ENCODE data around the gene BHLHE23. TPM values are rescaled to one million over a fixed set of nuclear protein-coding genes. Genes with fewer than 3 reads are reported as not detected.

BHLHE23 gene
- total RNA-seq, 1 experiment from 2014 or later, result not detected

DNA sequence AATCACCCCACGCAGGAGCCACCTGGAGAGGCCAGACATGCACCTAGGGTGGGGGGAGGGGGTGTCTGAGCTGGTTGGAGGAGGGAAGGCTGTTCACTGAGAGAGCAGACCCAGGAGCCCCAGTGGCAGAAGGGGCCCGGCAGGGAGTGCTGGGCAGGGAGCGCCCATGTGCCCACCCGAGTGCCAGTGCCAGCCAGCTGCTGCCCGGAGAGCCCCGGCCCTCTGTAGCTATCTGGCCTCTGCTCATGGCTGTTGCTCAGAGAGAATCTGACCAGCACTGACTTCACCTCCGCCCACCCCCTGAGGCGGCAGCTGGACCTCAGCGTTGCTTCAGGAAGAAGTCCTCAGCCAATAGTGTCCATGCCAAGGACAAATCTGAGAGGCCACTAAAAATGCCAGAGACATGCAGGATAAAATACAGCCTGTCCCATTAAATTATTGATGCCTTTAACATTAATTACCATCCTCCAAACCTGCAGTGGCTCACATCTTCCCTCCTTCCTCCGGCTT lies 31.5 kb downstream of the BHLHE23 start:
- Histone ChIP-seq H3K36me3 (ENCODE audit: control insufficient read depth in 1 of 2, insufficient read depth in 2 of 2, low read length in 2 of 2) (no peaks in the 10 kb centered on the region), H3K4me2 (ENCODE audit: low read length) (no peak overlapping the region), H3K27me3 (ENCODE audit: insufficient read depth, low read length) (no peaks in the 10 kb centered on the region), H3K9ac (ENCODE audit: low read length) (no peak overlapping the region), H3K9me3 (ENCODE audit: control insufficient read depth in 1 of 2, insufficient read depth in 1 of 2, low read depth in 1 of 2, low read length in 2 of 2) (no peaks in the 10 kb centered on the region), H3K4me3 (replicated peaks in 1 of 2; ENCODE audit: low read depth in 1 of 2, low read length in 2 of 2) (no peak overlapping the region), H2AFZ (ENCODE audit: low read depth, low read length, poor library complexity, severe bottlenecking) (no peak overlapping the region), H4K20me1 (ENCODE audit: insufficient read depth) (no peaks in the 10 kb centered on the region), H3K27ac (ENCODE audit: low read depth, low read length) (no peak overlapping the region), H3K4me1 (ENCODE audit: control insufficient read depth in 1 of 2, insufficient read depth in 2 of 2, low read length in 2 of 2) (peaks cover 9 to 18% of the 10 kb centered on the region in 2 experiments; a peak in 3 of 4 replicates), H3K9me2 (ENCODE audit: insufficient read depth) (no peaks in the 10 kb centered on the region), H3K79me2 (ENCODE audit: insufficient read depth, low read length) (no peaks in the 10 kb centered on the region)
- ChIA-PET RAD21 (ENCODE audit: low non-redundant PET in 1 of 2, low total read pairs in 2 of 2, uncharacterized antibody in 2 of 2, unreplicated experiment in 2 of 2) (no interaction called here), CTCF (no interaction called here), POLR2A (no interaction called here)
- intact Hi-C loops (cut with micrococcal nuclease), result no loop called here
- DNase-seq (ENCODE audit: low read depth, low spot score) (no peak), ATAC-seq (no peak)
- no TSS peak for BruUV-seq (replicated peaks)
- TF ChIP-seq ZNF274 (IDR thresholded peaks at IDR 0.05; ENCODE audit: low read depth, low read length), result no peak
- TF ChIP-seq SIN3A (IDR thresholded peaks at IDR 0.05; ENCODE audit: low read depth), result no peak
- TF ChIP-seq ELF1 (IDR thresholded peaks at IDR 0.05; ENCODE audit: borderline replicate concordance, low read depth), result no peak
- no peak for TF ChIP-seq EZH2phosphoT487 (IDR thresholded peaks at IDR 0.05; ENCODE audit: borderline replicate concordance)
- TF ChIP-seq JUND (IDR thresholded peaks at IDR 0.05), result no peak

DNA sequence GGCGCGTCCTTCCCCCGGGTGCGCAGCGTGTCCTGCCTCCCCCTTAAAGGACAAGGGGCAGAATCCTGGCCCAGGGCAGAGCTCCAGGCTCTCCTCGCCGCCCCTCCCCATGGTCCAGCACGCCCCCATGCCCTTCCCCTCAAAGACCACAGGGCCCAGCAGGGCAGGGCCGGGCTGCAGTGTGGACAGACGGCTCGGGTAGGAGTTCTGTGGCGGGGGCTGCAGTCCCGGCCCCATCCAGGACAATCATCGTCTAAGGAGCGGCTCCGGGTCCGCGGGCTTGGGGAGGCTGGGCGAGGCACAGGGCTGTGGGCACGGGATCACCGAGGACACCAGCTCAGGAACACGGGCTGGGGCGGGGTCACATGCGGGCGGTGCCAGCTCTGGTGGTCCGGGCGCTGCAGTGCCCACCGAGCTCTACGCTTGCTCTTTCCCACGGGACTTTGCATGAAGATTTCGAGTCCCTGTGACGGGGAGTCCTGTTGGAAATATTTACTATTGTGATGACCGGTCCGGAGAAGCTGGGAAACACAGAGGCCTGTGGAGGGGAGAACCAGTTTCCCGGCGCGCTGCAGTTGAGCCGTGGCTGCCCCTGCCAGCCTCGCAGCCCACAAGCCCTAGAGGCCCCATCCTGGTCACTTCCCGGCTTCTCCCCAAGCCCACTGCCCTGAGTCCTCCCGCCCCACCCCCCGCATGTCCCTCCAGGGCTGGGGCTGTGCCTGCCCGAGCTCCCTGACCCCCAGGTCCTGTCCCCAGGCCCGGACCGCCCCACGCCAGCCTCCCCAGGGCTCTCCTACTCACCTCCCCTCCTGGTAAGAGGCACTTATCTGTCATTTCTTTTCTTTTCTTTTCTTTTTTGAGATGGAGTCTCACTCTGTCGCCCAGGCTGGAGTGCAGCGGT lies 33.7 kb downstream of the BHLHE23 start:
- Histone ChIP-seq H3K4me2 (ENCODE audit: low read length) (peak overlapping the region; percentile 80), H3K4me1 (ENCODE audit: control insufficient read depth in 1 of 2, insufficient read depth in 2 of 2, low read length in 2 of 2) (peaks cover 9 to 18% of the 10 kb centered on the region in 2 experiments; a peak in 3 of 4 replicates), H3K36me3 (ENCODE audit: control insufficient read depth in 1 of 2, insufficient read depth in 2 of 2, low read length in 2 of 2) (no peaks in the 10 kb centered on the region), H3K4me3 (replicated peaks in 1 of 2; ENCODE audit: low read depth in 1 of 2, low read length in 2 of 2) (peak overlapping the region; percentile 35 to 47), H4K20me1 (ENCODE audit: insufficient read depth) (no peaks in the 10 kb centered on the region), H3K9ac (ENCODE audit: low read length) (peak overlapping the region; percentile 39; the same call in 1 of the 2 replicates), H3K27ac (ENCODE audit: low read depth, low read length) (no peak overlapping the region; the same call in 1 of the 2 replicates), H3K9me2 (ENCODE audit: insufficient read depth) (no peaks in the 10 kb centered on the region), H3K27me3 (ENCODE audit: insufficient read depth, low read length) (no peaks in the 10 kb centered on the region), H3K79me2 (ENCODE audit: insufficient read depth, low read length) (no peaks in the 10 kb centered on the region), H3K9me3 (ENCODE audit: control insufficient read depth in 1 of 2, insufficient read depth in 1 of 2, low read depth in 1 of 2, low read length in 2 of 2) (no peaks in the 10 kb centered on the region), H2AFZ (ENCODE audit: low read depth, low read length, poor library complexity, severe bottlenecking) (no peak overlapping the region)
- POLR2A ChIA-PET, result interaction anchor here (0.9 to 1.4 kb wide), 3 partner anchors 14 to 301 kb away, joined by 3 to 5 read pairs (median 3); no protein-coding TSS in a partner anchor
- CTCF ChIA-PET, result interaction anchor here (0.6 to 1.8 kb wide), 13 partner anchors 7 to 242 kb away, joined by 3 to 27 read pairs (median 4); no protein-coding TSS in a partner anchor
- RAD21 ChIA-PET (ENCODE audit: low non-redundant PET in 1 of 2, low total read pairs in 2 of 2, uncharacterized antibody in 2 of 2, unreplicated experiment in 2 of 2), result interaction anchor here (1.0 to 1.4 kb wide), 3 partner anchors 36 to 200 kb away, joined by 6 to 13 read pairs (median 10); no protein-coding TSS in a partner anchor
- ATAC-seq (no peak), DNase-seq (ENCODE audit: low read depth, low spot score) (no peak)
- no TSS peak for BruUV-seq (replicated peaks)
- intact Hi-C loops (cut with micrococcal nuclease), result loop anchor here (1.0 kb wide), 1 partner anchor 36 kb away; no protein-coding TSS in a partner anchor
- no peak for TF ChIP-seq JUND (IDR thresholded peaks at IDR 0.05)
- TF ChIP-seq, protein P1, sequence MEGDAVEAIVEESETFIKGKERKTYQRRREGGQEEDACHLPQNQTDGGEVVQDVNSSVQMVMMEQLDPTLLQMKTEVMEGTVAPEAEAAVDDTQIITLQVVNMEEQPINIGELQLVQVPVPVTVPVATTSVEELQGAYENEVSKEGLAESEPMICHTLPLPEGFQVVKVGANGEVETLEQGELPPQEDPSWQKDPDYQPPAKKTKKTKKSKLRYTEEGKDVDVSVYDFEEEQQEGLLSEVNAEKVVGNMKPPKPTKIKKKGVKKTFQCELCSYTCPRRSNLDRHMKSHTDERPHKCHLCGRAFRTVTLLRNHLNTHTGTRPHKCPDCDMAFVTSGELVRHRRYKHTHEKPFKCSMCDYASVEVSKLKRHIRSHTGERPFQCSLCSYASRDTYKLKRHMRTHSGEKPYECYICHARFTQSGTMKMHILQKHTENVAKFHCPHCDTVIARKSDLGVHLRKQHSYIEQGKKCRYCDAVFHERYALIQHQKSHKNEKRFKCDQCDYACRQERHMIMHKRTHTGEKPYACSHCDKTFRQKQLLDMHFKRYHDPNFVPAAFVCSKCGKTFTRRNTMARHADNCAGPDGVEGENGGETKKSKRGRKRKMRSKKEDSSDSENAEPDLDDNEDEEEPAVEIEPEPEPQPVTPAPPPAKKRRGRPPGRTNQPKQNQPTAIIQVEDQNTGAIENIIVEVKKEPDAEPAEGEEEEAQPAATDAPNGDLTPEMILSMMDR (IDR thresholded peaks at IDR 0.05 in 2 of 3, conservative IDR thresholded peaks at IDR 0.05 in 1 of 3; ENCODE audit: borderline replicate concordance in 1 of 3, insufficient read depth in 1 of 3, low read depth in 2 of 3, low read length in 2 of 3), result no peak
- TF ChIP-seq EZH2phosphoT487 (IDR thresholded peaks at IDR 0.05; ENCODE audit: borderline replicate concordance), result no peak
- no peak for TF ChIP-seq ZNF274 (IDR thresholded peaks at IDR 0.05; ENCODE audit: low read depth, low read length)
- TF ChIP-seq RAD21 (IDR thresholded peaks at IDR 0.05; ENCODE audit: low read depth), result no peak
- no peak for TF ChIP-seq TCF7L2 (IDR thresholded peaks at IDR 0.05; ENCODE audit: borderline replicate concordance, extremely low read depth, insufficient read depth, insufficient read length)
- no peak for TF ChIP-seq FOSL1 (IDR thresholded peaks at IDR 0.05; ENCODE audit: low read depth)
- no peak for TF ChIP-seq ELF1 (IDR thresholded peaks at IDR 0.05; ENCODE audit: borderline replicate concordance, low read depth)
- TF ChIP-seq, protein P2, sequence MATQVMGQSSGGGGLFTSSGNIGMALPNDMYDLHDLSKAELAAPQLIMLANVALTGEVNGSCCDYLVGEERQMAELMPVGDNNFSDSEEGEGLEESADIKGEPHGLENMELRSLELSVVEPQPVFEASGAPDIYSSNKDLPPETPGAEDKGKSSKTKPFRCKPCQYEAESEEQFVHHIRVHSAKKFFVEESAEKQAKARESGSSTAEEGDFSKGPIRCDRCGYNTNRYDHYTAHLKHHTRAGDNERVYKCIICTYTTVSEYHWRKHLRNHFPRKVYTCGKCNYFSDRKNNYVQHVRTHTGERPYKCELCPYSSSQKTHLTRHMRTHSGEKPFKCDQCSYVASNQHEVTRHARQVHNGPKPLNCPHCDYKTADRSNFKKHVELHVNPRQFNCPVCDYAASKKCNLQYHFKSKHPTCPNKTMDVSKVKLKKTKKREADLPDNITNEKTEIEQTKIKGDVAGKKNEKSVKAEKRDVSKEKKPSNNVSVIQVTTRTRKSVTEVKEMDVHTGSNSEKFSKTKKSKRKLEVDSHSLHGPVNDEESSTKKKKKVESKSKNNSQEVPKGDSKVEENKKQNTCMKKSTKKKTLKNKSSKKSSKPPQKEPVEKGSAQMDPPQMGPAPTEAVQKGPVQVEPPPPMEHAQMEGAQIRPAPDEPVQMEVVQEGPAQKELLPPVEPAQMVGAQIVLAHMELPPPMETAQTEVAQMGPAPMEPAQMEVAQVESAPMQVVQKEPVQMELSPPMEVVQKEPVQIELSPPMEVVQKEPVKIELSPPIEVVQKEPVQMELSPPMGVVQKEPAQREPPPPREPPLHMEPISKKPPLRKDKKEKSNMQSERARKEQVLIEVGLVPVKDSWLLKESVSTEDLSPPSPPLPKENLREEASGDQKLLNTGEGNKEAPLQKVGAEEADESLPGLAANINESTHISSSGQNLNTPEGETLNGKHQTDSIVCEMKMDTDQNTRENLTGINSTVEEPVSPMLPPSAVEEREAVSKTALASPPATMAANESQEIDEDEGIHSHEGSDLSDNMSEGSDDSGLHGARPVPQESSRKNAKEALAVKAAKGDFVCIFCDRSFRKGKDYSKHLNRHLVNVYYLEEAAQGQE (IDR thresholded peaks at IDR 0.05; ENCODE audit: low read depth), result no peak
- no peak for TF ChIP-seq CBX3 (IDR thresholded peaks at IDR 0.05; ENCODE audit: low read depth)
- TF ChIP-seq ZFX (IDR thresholded peaks at IDR 0.05), result no peak

Measured in HCT116 (cell line).